Right lobe of liver (tissue), 6 donors: ENCODE results near the gene GBGT1. TPM values are rescaled to one million over a fixed set of nuclear protein-coding genes. Genes with fewer than 3 reads are reported as not detected.
"Not testable (repeated sequence)": the region's sequence is repeated elsewhere in the genome, so short reads cannot be mapped to it uniquely, and the experiment has no call there.

Experiments used
- ATAC-seq, 4 donors: fragments of 200-7000 bp; cut with Tn5 transposase; one replicate each; pipeline ENCODE4 v1.9.1; 2020; ENCODE audit warnings: mild to moderate bottlenecking in 4 of 4, moderate library complexity in 4 of 4
- DNase-seq, 3 donors: peaks; one replicate each; pipeline ENCODE4 v3.0.0-alpha.2; 2020
- H3K27ac ChIP-seq, 3 donors: fragments of 200-600 bp; one replicate each; pipeline ENCODE4 v1.8.0; 2022
- H3K27me3 ChIP-seq, 2 donors: fragments of 200-600 bp; one replicate each; pipeline ENCODE4 v1.8.0; 2022
- H3K36me3 ChIP-seq, 4 donors: fragments of 200-600 bp; sonication (generic) in 1 of 4; one replicate each; pipeline versions ENCODE4 v1.5.1 to v1.8.0; 2017 to 2022; ENCODE audit warnings: control low read depth in 1 of 4
- H3K4me1 ChIP-seq, 4 donors: fragments of 200-600 bp; sonication (generic) in 1 of 4; one replicate each; pipeline versions ENCODE4 v1.5.1 to v1.8.0; 2017 to 2022; ENCODE audit warnings: control low read depth in 1 of 4
- H3K4me3 ChIP-seq, 3 donors: fragments of 200-600 bp; one replicate each; pipeline ENCODE4 v1.8.0; 2022
- H3K9me3 ChIP-seq, 4 donors: fragments of 200-600 bp; sonication (generic) in 1 of 4; one replicate each; pipeline versions ENCODE4 v1.5.1 to v1.8.0; 2017 to 2022; ENCODE audit warnings: control low read depth in 1 of 4
- CTCF ChIP-seq, 4 donors: fragments of 200-600 bp in 3 of 4; fragments of 450-650 bp in 1 of 4; IDR thresholded peaks; one replicate each; pipeline versions ENCODE4 v1.5.1 to v1.8.0; 2016 to 2022; ENCODE audit warnings: antibody characterized with exemption in 4 of 4, mild to moderate bottlenecking in 2 of 4
- POLR2A ChIP-seq: fragments of 450-650 bp; IDR thresholded peaks from one replicate; pipeline ENCODE4 v1.6.1; 2017; ENCODE audit warnings: antibody characterized with exemption, mild to moderate bottlenecking
- WGBS: methylation state at CpG from one replicate; pipeline ENCODE4 v1.1.6; 2018; ENCODE audit warnings: low coverage, low lambda C conversion rate; ENCODE audit not compliant: insufficient coverage; ENCODE audit errors: missing lambda C conversion rate; 5-methylcytosine and 5-hydroxymethylcytosine counted together
- intact Hi-C, 2 donors: fragments of 100-400 bp; cut with DNase I; formaldehyde crosslinking; loops; one replicate each; pipeline versions ENCODE4 v1.11.2 to v1.14.1; 2022
- long read RNA-seq: library from polyadenylated mRNA; unstranded; transcript quantifications from one replicate; pipeline ENCODE4 v2.0.0, GENCODE V29; 2019
- total RNA-seq, 6 experiments: library from RNA; depleted of rRNA in 2 of 6; stranded (reverse); fragments of >200 nt in 2 of 6; fragmentation: NEBNext Ultra II Directional in 3 of 6; extraction: Animal tissue kit (Norgen Biotek cat#: 25700) in 3 of 6; gene quantifications; one replicate each; pipeline versions ENCODE4 v1.1.0 to v1.2.4, GENCODE V29; 2016 to 2023
- donor health status: DM: no; HTN: yes; CAD: no.
- donor health status: DM: no; HTN: no; CAD: no.
- donor health status: DM: no; HTN: no; CAD: no.
- donor health status: DM: no; HTN: yes; CAD: no.
- donor health status: DM: no; HTN: yes; CAD: no.

The GBGT1 gene
- total RNA-seq = 1 to 10 TPM in 5 of 6 experiments, under 1 TPM in 1; 0.68 to 3.7 (median 1.9) TPM
- long read RNA-seq, partial matches to known transcripts = 0 of 1 reads
- long read RNA-seq, other reads (novel, unspliced or antisense) = 1 of 1 reads

- intact Hi-C loops = no loop called here
- WGBS = 5% methylated on average over 29 of the region's 56 CpGs
- no peaks in the 10 kb centered on the region for H3K36me3 ChIP-seq
- no peaks in the 10 kb centered on the region for H3K27me3 ChIP-seq
- peak within 1 kb of the TSS in 2 of 3 donors; percentile 29 to 44 for H3K27ac ChIP-seq
- H3K9me3 ChIP-seq = no peaks in the 10 kb centered on the region
- TF ChIP-seq CTCF (IDR thresholded peaks at IDR 0.05) (no peak), POLR2A (peak; percentile 32)
- peaks cover 0 to 6% (median 0%) of the 10 kb centered on the region in 4 donors for H3K4me1 ChIP-seq
- ATAC-seq (peak; percentile 46 to 70 (median 61)), DNase-seq (peak; percentile 68 to 72 (median 71))
- H3K4me3 ChIP-seq = peak within 1 kb of the TSS; percentile 46 to 56 (median 46)
These were observed at the start of gene GBGT1 for GRCh38 chr9:133163504-133164172. Gene GBGT1 (minus strand): TSS chr9:133163914. CDS start chr9:133162412, 1,502 bp downstream.

GRCh38 chr9:133210609-133211008 is 46.9 kb upstream of the GBGT1 start:
- intact Hi-C loops = no loop called here
- ATAC-seq = no peak
- H3K9me3 ChIP-seq = no peaks in the 10 kb centered on the region

GRCh38 chr9:133210202-133210532 is 46.5 kb upstream of the GBGT1 start:
- WGBS = no CpG with 5 or more reads among the region's 7 CpGs
- TF ChIP-seq CTCF (IDR thresholded peaks at IDR 0.05) (no peak), POLR2A (no peak)
- DNase-seq = no peak
- ATAC-seq = no peak
- H3K4me1 ChIP-seq = no peaks in the 10 kb centered on the region
- no peaks in the 10 kb centered on the region for H3K27me3 ChIP-seq
- intact Hi-C loops = no loop called here
- H3K9me3 ChIP-seq = no peaks in the 10 kb centered on the region
- no peak overlapping the region for H3K27ac ChIP-seq
- no peaks in the 10 kb centered on the region for H3K36me3 ChIP-seq
- H3K4me3 ChIP-seq = no peak overlapping the region

More at GRCh38 chr9:133210609-133211008, 46.9 kb upstream of the GBGT1 start:
- peak in 1 of 3 donors; percentile 10 for DNase-seq
- Histone ChIP-seq H3K36me3 (no peaks in the 10 kb centered on the region), H3K4me1 (no peaks in the 10 kb centered on the region), H3K4me3 (no peak overlapping the region), H3K27ac (no peak overlapping the region), H3K27me3 (no peaks in the 10 kb centered on the region)
- WGBS = no CpG with 5 or more reads among the region's 7 CpGs
- TF ChIP-seq POLR2A (no peak), CTCF (IDR thresholded peaks at IDR 0.05) (no peak)

GRCh38 chr9:133209327-133210201 is 45.9 kb upstream of the GBGT1 start:
- H3K27ac ChIP-seq, intact Hi-C loops, H3K9me3 ChIP-seq, H3K36me3 ChIP-seq, H3K4me3 ChIP-seq, H3K27me3 ChIP-seq, ATAC-seq, H3K4me1 ChIP-seq: not testable (repeated sequence)
- DNase-seq = peak in 1 of 3 donors; percentile 7
- 60% methylated on average over 20 of the region's 29 CpGs for WGBS

- H3K4me3 ChIP-seq, intact Hi-C loops, H3K27ac ChIP-seq, H3K9me3 ChIP-seq, H3K27me3 ChIP-seq, H3K36me3 ChIP-seq, ATAC-seq, H3K4me1 ChIP-seq, DNase-seq: not testable (repeated sequence)
- WGBS = no CpG with 5 or more reads among the region's 18 CpGs
These were observed 45.2 kb upstream of the GBGT1 start, which contains the start of gene OBP2B for GRCh38 chr9:133208880-133209300. Gene OBP2B (minus strand): TSS chr9:133209250. CDS start chr9:133209199, 51 bp downstream.

GRCh38 chr9:133208171-133208879 is 44.6 kb upstream of the GBGT1 start:
- WGBS = 40% methylated on average over 1 of the region's 16 CpGs
- H3K36me3 ChIP-seq, H3K9me3 ChIP-seq, intact Hi-C loops, H3K27me3 ChIP-seq, H3K27ac ChIP-seq, ATAC-seq, DNase-seq, H3K4me1 ChIP-seq, H3K4me3 ChIP-seq: not testable (repeated sequence)
